Measurements from ENCODE around the gene TSPEAR. TPM values are rescaled to one million over a fixed set of nuclear protein-coding genes. Genes with fewer than 3 reads are reported as not detected.

The TSPEAR gene
- total and polyA plus RNA-seq, 2 donors from 2014 or later: 0.09 to 0.22 TPM

- Histone ChIP-seq H3K4me3 (ENCODE audit: low read length in 3 of 3) (no peak overlapping the region), H3K9ac (ENCODE audit: low read length in 3 of 3) (no peak overlapping the region), H3K4me1 (ENCODE audit: control insufficient read depth in 2 of 3, insufficient read depth in 2 of 3, low read depth in 1 of 3, low read length in 3 of 3) (no peaks in the 10 kb centered on the region), H3K27me3 (ENCODE audit: control insufficient read depth, insufficient read depth, low read length) (no peaks in the 10 kb centered on the region), H3K36me3 (ENCODE audit: control insufficient read depth in 2 of 3, insufficient read depth in 3 of 3, low read length in 3 of 3) (no peaks in the 10 kb centered on the region), H3K27ac (ENCODE audit: low read depth in 2 of 2, low read length in 2 of 2) (no peak overlapping the region), H3K9me3 (ENCODE audit: control insufficient read depth in 2 of 3, insufficient read depth in 1 of 3, low read length in 3 of 3) (no peaks in the 10 kb centered on the region)
- intact Hi-C loops (cut with DNase I): no loop called here
- DNase-seq: peak in 2 of 5 donors; percentile 33 to 70
- FAIRE-seq: no peak
- TF ChIP-seq CTCF (IDR thresholded peaks at IDR 0.05; ENCODE audit: borderline replicate concordance, extremely low read depth, insufficient read depth): no peak
These were observed 248.6 kb downstream of the TSPEAR start for GRCh38 chr21:44462834-44463200.

- Histone ChIP-seq H3K4me1 (ENCODE audit: control insufficient read depth in 2 of 3, insufficient read depth in 2 of 3, low read depth in 1 of 3, low read length in 3 of 3) (no peaks in the 10 kb centered on the region), H3K36me3 (ENCODE audit: control insufficient read depth in 2 of 3, insufficient read depth in 3 of 3, low read length in 3 of 3) (no peaks in the 10 kb centered on the region), H3K4me3 (ENCODE audit: low read length in 3 of 3) (no peak overlapping the region), H3K9me3 (ENCODE audit: control insufficient read depth in 2 of 3, insufficient read depth in 1 of 3, low read length in 3 of 3) (no peaks in the 10 kb centered on the region), H3K27ac (ENCODE audit: low read depth in 2 of 2, low read length in 2 of 2) (no peak overlapping the region), H3K9ac (ENCODE audit: low read length in 3 of 3) (no peak overlapping the region), H3K27me3 (ENCODE audit: control insufficient read depth, insufficient read depth, low read length) (no peaks in the 10 kb centered on the region)
- DNase-seq (peak in 1 of 5 donors; percentile 39), FAIRE-seq (no peak)
- intact Hi-C loops (cut with DNase I): no loop called here
- TF ChIP-seq CTCF (IDR thresholded peaks at IDR 0.05; ENCODE audit: borderline replicate concordance, extremely low read depth, insufficient read depth): no peak
These were observed 249.1 kb downstream of the TSPEAR start for GRCh38 chr21:44462086-44462833.

GRCh38 chr21:44461464-44462001 lies 249.8 kb downstream of the TSPEAR start:
- H3K9me3 ChIP-seq (ENCODE audit: control insufficient read depth in 2 of 3, insufficient read depth in 1 of 3, low read length in 3 of 3): no peaks in the 10 kb centered on the region
- no peak overlapping the region for H3K9ac ChIP-seq (ENCODE audit: low read length in 3 of 3)
- intact Hi-C loops (cut with DNase I): no loop called here
- H3K36me3 ChIP-seq (ENCODE audit: control insufficient read depth in 2 of 3, insufficient read depth in 3 of 3, low read length in 3 of 3): no peaks in the 10 kb centered on the region
- H3K4me1 ChIP-seq (ENCODE audit: control insufficient read depth in 2 of 3, insufficient read depth in 2 of 3, low read depth in 1 of 3, low read length in 3 of 3): no peaks in the 10 kb centered on the region
- H3K4me3 ChIP-seq (ENCODE audit: low read length in 3 of 3): no peak overlapping the region
- FAIRE-seq (no peak), DNase-seq (peak in 4 of 5 donors; percentile 50 to 73 (median 59))
- no peak for TF ChIP-seq CTCF (IDR thresholded peaks at IDR 0.05; ENCODE audit: borderline replicate concordance, extremely low read depth, insufficient read depth)
- no peak overlapping the region for H3K27ac ChIP-seq (ENCODE audit: low read depth in 2 of 2, low read length in 2 of 2)
- no peaks in the 10 kb centered on the region for H3K27me3 ChIP-seq (ENCODE audit: control insufficient read depth, insufficient read depth, low read length)

Measured in kidney (tissue), 14 donors.